IMR-90 (cell line): ENCODE measurements around the gene KIAA0040. TPM values are rescaled to one million over a fixed set of nuclear protein-coding genes. Genes with fewer than 3 reads are reported as not detected.

Experiments
- ATAC-seq: fragments of 200-7000 bp; cut with Tn5 transposase; 2 replicates; pipeline ENCODE4 v1.9.1; 2020; ENCODE audit warnings: low read depth, mild to moderate bottlenecking, moderate library complexity
- BruUV-seq: library from RNA; stranded (reverse); fragments of 400-500 nt; replicated peaks from 2 replicates; lab custom pipeline; 2021; lab: Mats Ljungman, UMichigan
- CTCF ChIA-PET: fragments of 300-600 bp; formaldehyde crosslinking; extraction: SDS; loops from one replicate; lab custom pipeline; 2021; ENCODE audit warnings: antibody characterized with exemption; lab: Yijun Ruan, JAX
- POLR2A ChIA-PET: fragments of 300-600 bp; sonication (Branson Sonifier 250); formaldehyde crosslinking; loops from one replicate; lab custom pipeline; 2022; ENCODE audit warnings: antibody characterized with exemption; ENCODE audit not compliant: unreplicated experiment; lab: Charles Lee
- DNase-seq: peaks from one replicate; pipeline ENCODE4 v3.0.0; 2013
- H2AFZ ChIP-seq: replicated peaks from 2 replicates; pipeline ENCODE3; 2013; ENCODE audit warnings: low read length, mild to moderate bottlenecking; ENCODE audit not compliant: poor library complexity
- H2AK5ac ChIP-seq: 2 replicates; pipeline ENCODE4 v1.6.1; 2013; ENCODE audit warnings: low read depth, low read length, inconsistent platforms
- H2AK9ac ChIP-seq: replicated peaks from 2 replicates; pipeline ENCODE3; 2013; ENCODE audit warnings: mild to moderate bottlenecking, low read depth, low read length, moderate library complexity; ENCODE audit not compliant: poor library complexity
- H2BK120ac ChIP-seq: 2 replicates; pipeline ENCODE4 v1.6.1; 2013; ENCODE audit warnings: low read depth, low read length, inconsistent platforms
- H2BK15ac ChIP-seq: 3 replicates; pipeline ENCODE4 v1.6.1; 2013; ENCODE audit warnings: low read depth, low read length, inconsistent platforms
- H2BK20ac ChIP-seq: 2 replicates; pipeline ENCODE4 v1.6.1; 2013; ENCODE audit warnings: low read depth, mild to moderate bottlenecking, inconsistent platforms, low read length, moderate library complexity
- H2BK5ac ChIP-seq: 2 replicates; pipeline ENCODE4 v1.6.1; 2013; ENCODE audit warnings: mild to moderate bottlenecking, low read depth, low read length, inconsistent platforms; ENCODE audit not compliant: poor library complexity, severe bottlenecking
- H3K14ac ChIP-seq: replicated peaks from 2 replicates; pipeline ENCODE4 v1.6.1; 2013; ENCODE audit warnings: low read depth, low read length, inconsistent platforms
- H3K18ac ChIP-seq: 2 replicates; pipeline ENCODE4 v1.6.1; 2013; ENCODE audit warnings: low read depth, low read length, control low read depth
- H3K23ac ChIP-seq: 2 replicates; pipeline ENCODE4 v1.6.1; 2013; ENCODE audit warnings: low read depth, low read length, inconsistent platforms
- H3K27ac ChIP-seq: 2 replicates; pipeline ENCODE4 v1.5.1; 2013; ENCODE audit warnings: mild to moderate bottlenecking, control low read depth, low read length; ENCODE audit not compliant: insufficient read depth
- H3K27me3 ChIP-seq: 2 replicates; pipeline ENCODE4 v1.6.1; 2013; ENCODE audit warnings: low read length; ENCODE audit not compliant: control insufficient read depth, insufficient read depth
- H3K36me3 ChIP-seq: 2 replicates; pipeline ENCODE4 v1.6.1; 2013; ENCODE audit warnings: low read length, mixed read lengths; ENCODE audit not compliant: control insufficient read depth, insufficient read depth
- H3K4ac ChIP-seq: 2 replicates; pipeline ENCODE4 v1.6.1; 2013; ENCODE audit warnings: low read depth, low read length, inconsistent platforms
- H3K4me1 ChIP-seq: 2 replicates; pipeline ENCODE4 v1.6.1; 2013; ENCODE audit warnings: low read length, mixed read lengths; ENCODE audit not compliant: control insufficient read depth, insufficient read depth
- H3K4me2 ChIP-seq: 2 replicates; pipeline ENCODE4 v1.6.1; 2013; ENCODE audit warnings: low read depth, mild to moderate bottlenecking, control low read depth, low read length, moderate library complexity
- H3K4me3 ChIP-seq: 2 replicates; pipeline ENCODE4 v1.5.1; 2013; ENCODE audit warnings: low read depth, mild to moderate bottlenecking, control low read depth, low read length, moderate library complexity; ENCODE audit not compliant: insufficient read depth
- H3K56ac ChIP-seq: 2 replicates; pipeline ENCODE4 v1.6.1; 2013; ENCODE audit warnings: low read length, inconsistent platforms; ENCODE audit not compliant: insufficient read depth; ENCODE audit errors: extremely low read depth
- H3K79me1 ChIP-seq, 2 experiments: 2 replicates each; pipeline ENCODE4 v1.6.1; 2013; ENCODE audit warnings: low read length in 2 of 2, inconsistent platforms in 1 of 2, low read depth in 1 of 2
- H3K9ac ChIP-seq: 2 replicates; pipeline ENCODE4 v1.6.1; 2013; ENCODE audit warnings: low read depth, low read length, control low read depth
- H3K9me1 ChIP-seq: 2 replicates; pipeline ENCODE4 v1.6.1; 2013; ENCODE audit warnings: low read length, inconsistent platforms; ENCODE audit not compliant: insufficient read depth
- H3K9me3 ChIP-seq: 2 replicates; pipeline ENCODE4 v1.6.1; 2013; ENCODE audit warnings: low read length; ENCODE audit not compliant: control insufficient read depth, insufficient read depth
- H4K20me1 ChIP-seq: 2 replicates; pipeline ENCODE4 v1.6.1; 2013; ENCODE audit warnings: low read length, inconsistent platforms; ENCODE audit not compliant: insufficient read depth
- H4K5ac ChIP-seq: 2 replicates; pipeline ENCODE4 v1.6.1; 2013; ENCODE audit warnings: mild to moderate bottlenecking, low read depth, low read length, control low read depth
- H4K8ac ChIP-seq, 2 experiments: 2 replicates each; pipeline ENCODE4 v1.6.1; 2013; ENCODE audit warnings: low read depth in 2 of 2, low read length in 2 of 2, control low read depth in 1 of 2, inconsistent platforms in 1 of 2
- H4K91ac ChIP-seq: 2 replicates; pipeline ENCODE4 v1.6.1; 2013; ENCODE audit warnings: low read depth, low read length, inconsistent platforms; ENCODE audit not compliant: insufficient read depth
- BHLHE40 ChIP-seq: fragments of 150-350 bp; IDR thresholded peaks from 2 replicates; pipeline ENCODE4 v1.6.1; 2016; ENCODE audit warnings: mild to moderate bottlenecking, low read depth, low read length
- CEBPB ChIP-seq: IDR thresholded peaks from 2 replicates; pipeline ENCODE4 v1.6.1; 2012; ENCODE audit warnings: low read depth, low read length, improper control_type of control experiment
- CHD1 ChIP-seq: IDR thresholded peaks from 2 replicates; pipeline ENCODE4 v1.6.1; 2012; ENCODE audit warnings: low read depth, low read length, improper control_type of control experiment
- FOS ChIP-seq: fragments of 150-350 bp; IDR thresholded peaks from 2 replicates; pipeline ENCODE4 v1.6.1; 2016; ENCODE audit warnings: low read depth, low read length
- MAFK ChIP-seq: IDR thresholded peaks from 2 replicates; pipeline ENCODE4 v1.6.1; 2012; ENCODE audit warnings: low read depth, low read length, improper control_type of control experiment
- MAZ ChIP-seq: IDR thresholded peaks from 2 replicates; pipeline ENCODE4 v1.6.1; 2012; ENCODE audit warnings: low read depth, mild to moderate bottlenecking, low read length, improper control_type of control experiment, moderate library complexity, borderline replicate concordance
- MXI1 ChIP-seq: IDR thresholded peaks from 2 replicates; pipeline ENCODE4 v1.6.1; 2012; ENCODE audit warnings: low read depth, mild to moderate bottlenecking, low read length, moderate library complexity, borderline replicate concordance
- NFE2L2 ChIP-seq: fragments of 150-350 bp; IDR thresholded peaks from 2 replicates; pipeline ENCODE4 v1.6.1; 2016; ENCODE audit warnings: low read depth, mild to moderate bottlenecking, low read length
- POLR2A ChIP-seq: IDR thresholded peaks from 2 replicates; pipeline ENCODE4 v1.6.1; 2012; ENCODE audit warnings: mild to moderate bottlenecking, low read depth, low read length
- RAD21 ChIP-seq: IDR thresholded peaks from 2 replicates; pipeline ENCODE4 v1.6.1; 2012; ENCODE audit warnings: low read length, improper control_type of control experiment
- RCOR1 ChIP-seq: IDR thresholded peaks from 2 replicates; pipeline ENCODE4 v1.6.1; 2012; ENCODE audit warnings: mild to moderate bottlenecking, low read length, improper control_type of control experiment; ENCODE audit not compliant: insufficient replicate concordance
- SMC3 ChIP-seq: fragments of 150-350 bp; IDR thresholded peaks from 2 replicates; pipeline ENCODE4 v1.6.1; 2016; ENCODE audit warnings: low read depth, mild to moderate bottlenecking, antibody characterized with exemption, low read length, moderate library complexity
- WGBS, 2 experiments: methylation state at CpG; one replicate each; pipeline versions ENCODE4 v1.1.5 to v1.1.7; 2013; ENCODE audit warnings: missing lambda C conversion rate in 2 of 2; ENCODE audit not compliant: insufficient read length in 1 of 2; ENCODE audit errors: extremely low coverage in 2 of 2; 5-methylcytosine and 5-hydroxymethylcytosine counted together
- dilution Hi-C: fragments of 300-500 bp; cut with HindIII; formaldehyde crosslinking; loops from one replicate; pipeline ENCODE4 v1.14.3; 2018; ENCODE audit warnings: low sequenced_read_pairs; ENCODE audit not compliant: unreplicated experiment
- in situ Hi-C: fragments of 300-500 bp; cut with MboI; formaldehyde crosslinking; loops from 3 replicates; pipeline ENCODE4 v1.14.3; 2019; ENCODE audit warnings: low sequenced_read_pairs, inconsistent platforms, mixed read lengths
- intact Hi-C: fragments of 100-400 bp; cut with micrococcal nuclease; formaldehyde crosslinking; loops from 2 replicates; pipeline ENCODE4 v1.10.0; 2022
- polyA plus RNA-seq, 3 experiments: library from polyadenylated mRNA; depleted of rRNA; stranded (reverse); fragments of >200 nt; gene quantifications; 2 replicates each; pipeline ENCODE4 v1.2.3, GENCODE V29; 2012; ENCODE audit warnings: low replicate concordance in 1 of 3
- total RNA-seq: library from RNA; depleted of rRNA; stranded (reverse); fragments of >200 nt; gene quantifications from 2 replicates; pipeline ENCODE4 v1.2.3, GENCODE V29; 2012
- TF ChIP-seq, protein P1 (sequence below): conservative IDR thresholded peaks from 2 replicates; pipeline ENCODE4 v1.5.1; 2012; ENCODE audit warnings: mild to moderate bottlenecking, low read depth, low read length, improper control_type of control experiment
- TF ChIP-seq, protein P2 (sequence below): fragments of 150-350 bp; IDR thresholded peaks from 2 replicates; pipeline ENCODE4 v1.6.1; 2017; ENCODE audit warnings: mild to moderate bottlenecking, antibody characterized with exemption, low read length, low read depth
- TF ChIP-seq, protein P3 (sequence below): fragments of 150-350 bp; IDR thresholded peaks from 2 replicates; pipeline ENCODE4 v1.6.1; 2016; ENCODE audit warnings: low read depth, mild to moderate bottlenecking, low read length, moderate library complexity, borderline replicate concordance

KIAA0040 gene
- total and polyA plus RNA-seq, 2 of the 4 experiments (the other 2 are of a cell fraction), result 0.05 to 0.18 TPM

DNA sequence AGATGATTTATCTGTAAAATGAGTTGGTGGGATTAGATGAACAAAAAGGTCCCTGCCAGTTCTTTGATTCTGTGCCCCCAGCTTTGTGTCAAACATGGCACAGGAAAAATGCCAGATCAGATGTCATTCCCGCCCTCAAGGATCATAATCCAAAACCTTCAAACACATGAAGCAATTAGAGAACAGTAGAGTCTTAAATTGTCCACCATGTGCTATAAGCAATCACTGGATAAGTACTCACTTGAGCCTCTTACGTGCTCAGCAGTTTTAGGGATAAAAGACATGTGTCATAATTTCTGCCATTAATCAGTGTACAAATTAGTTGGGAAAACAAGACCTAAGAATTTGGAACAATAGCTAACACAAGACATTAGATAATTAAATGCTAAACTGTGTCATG is 15.4 kb upstream of the KIAA0040 start:
- ATAC-seq, result no peak
- no peak overlapping the region for H2AFZ ChIP-seq
- CTCF ChIA-PET, result no interaction called here

More for the DNA sequence above, 15.4 kb upstream of the KIAA0040 start:
- H4K91ac ChIP-seq, result no peak overlapping the region
- H3K56ac ChIP-seq, result no peak overlapping the region
- no peaks in the 10 kb centered on the region for H3K9me3 ChIP-seq
- H3K4me3 ChIP-seq, result no peak overlapping the region
- no peak overlapping the region for H3K4me2 ChIP-seq
- no CpG with 5 or more reads among the region's 2 CpGs for WGBS, 2 experiments
- H3K18ac ChIP-seq, result no peak overlapping the region
- H3K79me1 ChIP-seq, result no peaks in the 10 kb centered on the region
- no peak overlapping the region for H2BK15ac ChIP-seq
- no peak overlapping the region for H3K27ac ChIP-seq
- no TSS peak for BruUV-seq
- no peak for DNase-seq
- H4K5ac ChIP-seq, result no peak overlapping the region
- no peak overlapping the region for H2BK120ac ChIP-seq
- H4K8ac ChIP-seq, result no peak overlapping the region
- TF ChIP-seq MAFK (no peak), RCOR1 (no peak), POLR2A (no peak), NFE2L2 (no peak), FOS (no peak), CHD1 (no peak), SMC3 (no peak), MXI1 (no peak), RAD21 (no peak), MAZ (no peak), BHLHE40 (no peak), CEBPB (no peak)
- TF ChIP-seq, protein P1, sequence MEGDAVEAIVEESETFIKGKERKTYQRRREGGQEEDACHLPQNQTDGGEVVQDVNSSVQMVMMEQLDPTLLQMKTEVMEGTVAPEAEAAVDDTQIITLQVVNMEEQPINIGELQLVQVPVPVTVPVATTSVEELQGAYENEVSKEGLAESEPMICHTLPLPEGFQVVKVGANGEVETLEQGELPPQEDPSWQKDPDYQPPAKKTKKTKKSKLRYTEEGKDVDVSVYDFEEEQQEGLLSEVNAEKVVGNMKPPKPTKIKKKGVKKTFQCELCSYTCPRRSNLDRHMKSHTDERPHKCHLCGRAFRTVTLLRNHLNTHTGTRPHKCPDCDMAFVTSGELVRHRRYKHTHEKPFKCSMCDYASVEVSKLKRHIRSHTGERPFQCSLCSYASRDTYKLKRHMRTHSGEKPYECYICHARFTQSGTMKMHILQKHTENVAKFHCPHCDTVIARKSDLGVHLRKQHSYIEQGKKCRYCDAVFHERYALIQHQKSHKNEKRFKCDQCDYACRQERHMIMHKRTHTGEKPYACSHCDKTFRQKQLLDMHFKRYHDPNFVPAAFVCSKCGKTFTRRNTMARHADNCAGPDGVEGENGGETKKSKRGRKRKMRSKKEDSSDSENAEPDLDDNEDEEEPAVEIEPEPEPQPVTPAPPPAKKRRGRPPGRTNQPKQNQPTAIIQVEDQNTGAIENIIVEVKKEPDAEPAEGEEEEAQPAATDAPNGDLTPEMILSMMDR, result no peak
- TF ChIP-seq, protein P2, sequence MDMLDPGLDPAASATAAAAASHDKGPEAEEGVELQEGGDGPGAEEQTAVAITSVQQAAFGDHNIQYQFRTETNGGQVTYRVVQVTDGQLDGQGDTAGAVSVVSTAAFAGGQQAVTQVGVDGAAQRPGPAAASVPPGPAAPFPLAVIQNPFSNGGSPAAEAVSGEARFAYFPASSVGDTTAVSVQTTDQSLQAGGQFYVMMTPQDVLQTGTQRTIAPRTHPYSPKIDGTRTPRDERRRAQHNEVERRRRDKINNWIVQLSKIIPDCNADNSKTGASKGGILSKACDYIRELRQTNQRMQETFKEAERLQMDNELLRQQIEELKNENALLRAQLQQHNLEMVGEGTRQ, result no peak
- TF ChIP-seq, protein P3, sequence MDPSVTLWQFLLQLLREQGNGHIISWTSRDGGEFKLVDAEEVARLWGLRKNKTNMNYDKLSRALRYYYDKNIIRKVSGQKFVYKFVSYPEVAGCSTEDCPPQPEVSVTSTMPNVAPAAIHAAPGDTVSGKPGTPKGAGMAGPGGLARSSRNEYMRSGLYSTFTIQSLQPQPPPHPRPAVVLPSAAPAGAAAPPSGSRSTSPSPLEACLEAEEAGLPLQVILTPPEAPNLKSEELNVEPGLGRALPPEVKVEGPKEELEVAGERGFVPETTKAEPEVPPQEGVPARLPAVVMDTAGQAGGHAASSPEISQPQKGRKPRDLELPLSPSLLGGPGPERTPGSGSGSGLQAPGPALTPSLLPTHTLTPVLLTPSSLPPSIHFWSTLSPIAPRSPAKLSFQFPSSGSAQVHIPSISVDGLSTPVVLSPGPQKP, result no peak
- dilution Hi-C loops (no loop called here), in situ Hi-C loops (no loop called here), intact Hi-C loops (no loop called here)
- POLR2A ChIA-PET, result no interaction called here
- no peaks in the 10 kb centered on the region for H3K9me1 ChIP-seq
- H3K23ac ChIP-seq, result no peak overlapping the region
- no peak overlapping the region for H2BK5ac ChIP-seq
- H3K27me3 ChIP-seq, result no peaks in the 10 kb centered on the region
- no peaks in the 10 kb centered on the region for H4K20me1 ChIP-seq
- H3K4me1 ChIP-seq, result no peaks in the 10 kb centered on the region
- no peak overlapping the region for H3K14ac ChIP-seq
- no peak overlapping the region for H3K9ac ChIP-seq
- no peak overlapping the region for H2BK20ac ChIP-seq
- no peaks in the 10 kb centered on the region for H3K36me3 ChIP-seq
- no peak overlapping the region for H3K4ac ChIP-seq
- no peak overlapping the region for H2AK9ac ChIP-seq
- H2AK5ac ChIP-seq, result no peak overlapping the region
